Mammary epithelial cell (primary cell): ENCODE data around the gene TRPC3.

Experiments used
- EZH2 ChIP-seq: IDR thresholded peaks from 2 replicates; pipeline ENCODE4 v1.6.1; 2012; ENCODE audit warnings: low read length, inconsistent platforms, borderline replicate concordance
- TF ChIP-seq, protein P1 (sequence below), 2 donors: IDR thresholded peaks in 1 of 2; conservative IDR thresholded peaks in 1 of 2; 2 replicates each; pipeline ENCODE4 v1.5.1; 2011 to 2012; ENCODE audit warnings: inconsistent platforms in 2 of 2, low read length in 2 of 2, mild to moderate bottlenecking in 2 of 2, control low read depth in 1 of 2, low read depth in 1 of 2; ENCODE audit not compliant: insufficient read depth in 1 of 2; ENCODE audit errors: extremely low read depth in 1 of 2

- TF ChIP-seq, protein P1, sequence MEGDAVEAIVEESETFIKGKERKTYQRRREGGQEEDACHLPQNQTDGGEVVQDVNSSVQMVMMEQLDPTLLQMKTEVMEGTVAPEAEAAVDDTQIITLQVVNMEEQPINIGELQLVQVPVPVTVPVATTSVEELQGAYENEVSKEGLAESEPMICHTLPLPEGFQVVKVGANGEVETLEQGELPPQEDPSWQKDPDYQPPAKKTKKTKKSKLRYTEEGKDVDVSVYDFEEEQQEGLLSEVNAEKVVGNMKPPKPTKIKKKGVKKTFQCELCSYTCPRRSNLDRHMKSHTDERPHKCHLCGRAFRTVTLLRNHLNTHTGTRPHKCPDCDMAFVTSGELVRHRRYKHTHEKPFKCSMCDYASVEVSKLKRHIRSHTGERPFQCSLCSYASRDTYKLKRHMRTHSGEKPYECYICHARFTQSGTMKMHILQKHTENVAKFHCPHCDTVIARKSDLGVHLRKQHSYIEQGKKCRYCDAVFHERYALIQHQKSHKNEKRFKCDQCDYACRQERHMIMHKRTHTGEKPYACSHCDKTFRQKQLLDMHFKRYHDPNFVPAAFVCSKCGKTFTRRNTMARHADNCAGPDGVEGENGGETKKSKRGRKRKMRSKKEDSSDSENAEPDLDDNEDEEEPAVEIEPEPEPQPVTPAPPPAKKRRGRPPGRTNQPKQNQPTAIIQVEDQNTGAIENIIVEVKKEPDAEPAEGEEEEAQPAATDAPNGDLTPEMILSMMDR (conservative IDR thresholded peaks at IDR 0.05 in 1 of 2, IDR thresholded peaks at IDR 0.05 in 1 of 2; ENCODE audit: extremely low read depth in 1 of 2, insufficient read depth in 1 of 2, low read depth in 1 of 2, low read length in 2 of 2): no peak
- no peak for TF ChIP-seq EZH2
Observed at GRCh38 chr4:121923306-121923705, 28.6 kb downstream of the TRPC3 start.
